Measurements from ENCODE around the gene PCDHGB4.
"Not testable (repeated sequence)": the region's sequence is repeated elsewhere in the genome, so short reads cannot be mapped to it uniquely, and the experiment has no call there.

PCDHGB4 gene

GRCh38 chr5:141402553-141403243 is 15.2 kb downstream of the PCDHGB4 start, which contains the start of gene PCDHGA9:
TSS of gene PCDHGA9 (plus strand) at chr5:141402778. CDS start at chr5:141402953, 175 bp downstream.
- TF ChIP-seq POU6F1 (CRISPR knock-in tag; IDR thresholded peaks at IDR 0.05; ENCODE audit: borderline replicate concordance, low read depth) (no peak), CSRNP3 (CRISPR knock-in tag; IDR thresholded peaks at IDR 0.05) (no peak), BACH2 (CRISPR knock-in tag; IDR thresholded peaks at IDR 0.05; ENCODE audit: borderline replicate concordance) (no peak), ZFP30 (CRISPR knock-in tag; IDR thresholded peaks at IDR 0.05) (no peak), ZNF8 (CRISPR knock-in tag; IDR thresholded peaks at IDR 0.05) (no peak), PATZ1 (CRISPR knock-in tag; IDR thresholded peaks at IDR 0.05; ENCODE audit: borderline replicate concordance) (no peak), RARB (CRISPR knock-in tag; IDR thresholded peaks at IDR 0.05) (no peak), OSR1 (CRISPR knock-in tag; IDR thresholded peaks at IDR 0.05) (no peak)
- TF ChIP-seq, protein P1, sequence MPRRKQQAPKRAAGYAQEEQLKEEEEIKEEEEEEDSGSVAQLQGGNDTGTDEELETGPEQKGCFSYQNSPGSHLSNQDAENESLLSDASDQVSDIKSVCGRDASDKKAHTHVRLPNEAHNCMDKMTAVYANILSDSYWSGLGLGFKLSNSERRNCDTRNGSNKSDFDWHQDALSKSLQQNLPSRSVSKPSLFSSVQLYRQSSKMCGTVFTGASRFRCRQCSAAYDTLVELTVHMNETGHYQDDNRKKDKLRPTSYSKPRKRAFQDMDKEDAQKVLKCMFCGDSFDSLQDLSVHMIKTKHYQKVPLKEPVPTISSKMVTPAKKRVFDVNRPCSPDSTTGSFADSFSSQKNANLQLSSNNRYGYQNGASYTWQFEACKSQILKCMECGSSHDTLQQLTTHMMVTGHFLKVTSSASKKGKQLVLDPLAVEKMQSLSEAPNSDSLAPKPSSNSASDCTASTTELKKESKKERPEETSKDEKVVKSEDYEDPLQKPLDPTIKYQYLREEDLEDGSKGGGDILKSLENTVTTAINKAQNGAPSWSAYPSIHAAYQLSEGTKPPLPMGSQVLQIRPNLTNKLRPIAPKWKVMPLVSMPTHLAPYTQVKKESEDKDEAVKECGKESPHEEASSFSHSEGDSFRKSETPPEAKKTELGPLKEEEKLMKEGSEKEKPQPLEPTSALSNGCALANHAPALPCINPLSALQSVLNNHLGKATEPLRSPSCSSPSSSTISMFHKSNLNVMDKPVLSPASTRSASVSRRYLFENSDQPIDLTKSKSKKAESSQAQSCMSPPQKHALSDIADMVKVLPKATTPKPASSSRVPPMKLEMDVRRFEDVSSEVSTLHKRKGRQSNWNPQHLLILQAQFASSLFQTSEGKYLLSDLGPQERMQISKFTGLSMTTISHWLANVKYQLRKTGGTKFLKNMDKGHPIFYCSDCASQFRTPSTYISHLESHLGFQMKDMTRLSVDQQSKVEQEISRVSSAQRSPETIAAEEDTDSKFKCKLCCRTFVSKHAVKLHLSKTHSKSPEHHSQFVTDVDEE (CRISPR knock-in tag; IDR thresholded peaks at IDR 0.05), result no peak

GRCh38 chr5:141403387-141403786 is 15.9 kb downstream of the PCDHGB4 start:
- TF ChIP-seq RARB (CRISPR knock-in tag; IDR thresholded peaks at IDR 0.05), result no peak
- TF ChIP-seq ISL1 (CRISPR knock-in tag; IDR thresholded peaks at IDR 0.05), result no peak
- no peak for TF ChIP-seq GLIS3 (CRISPR knock-in tag; IDR thresholded peaks at IDR 0.05)
- TF ChIP-seq TOX (CRISPR knock-in tag; IDR thresholded peaks at IDR 0.05; ENCODE audit: borderline replicate concordance), result no peak
- TF ChIP-seq, protein P1 (CRISPR knock-in tag; IDR thresholded peaks at IDR 0.05), result no peak
- no peak for TF ChIP-seq CSRNP3 (CRISPR knock-in tag; IDR thresholded peaks at IDR 0.05)
- TF ChIP-seq, protein P2, sequence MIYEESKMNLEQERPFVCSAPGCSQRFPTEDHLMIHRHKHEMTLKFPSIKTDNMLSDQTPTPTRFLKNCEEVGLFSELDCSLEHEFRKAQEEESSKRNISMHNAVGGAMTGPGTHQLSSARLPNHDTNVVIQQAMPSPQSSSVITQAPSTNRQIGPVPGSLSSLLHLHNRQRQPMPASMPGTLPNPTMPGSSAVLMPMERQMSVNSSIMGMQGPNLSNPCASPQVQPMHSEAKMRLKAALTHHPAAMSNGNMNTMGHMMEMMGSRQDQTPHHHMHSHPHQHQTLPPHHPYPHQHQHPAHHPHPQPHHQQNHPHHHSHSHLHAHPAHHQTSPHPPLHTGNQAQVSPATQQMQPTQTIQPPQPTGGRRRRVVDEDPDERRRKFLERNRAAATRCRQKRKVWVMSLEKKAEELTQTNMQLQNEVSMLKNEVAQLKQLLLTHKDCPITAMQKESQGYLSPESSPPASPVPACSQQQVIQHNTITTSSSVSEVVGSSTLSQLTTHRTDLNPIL (CRISPR knock-in tag; IDR thresholded peaks at IDR 0.05; ENCODE audit: low read depth), result no peak
- no peak for TF ChIP-seq ZFP3 (CRISPR knock-in tag; IDR thresholded peaks at IDR 0.05)
- no peak for TF ChIP-seq CSDC2 (CRISPR knock-in tag; IDR thresholded peaks at IDR 0.05)
- TF ChIP-seq ZNF8 (CRISPR knock-in tag; IDR thresholded peaks at IDR 0.05), result no peak
- TF ChIP-seq ZFP30 (CRISPR knock-in tag; IDR thresholded peaks at IDR 0.05), result no peak
- TF ChIP-seq ZNF70 (CRISPR knock-in tag; IDR thresholded peaks at IDR 0.05), result no peak
- TF ChIP-seq ZNF565 (CRISPR knock-in tag; conservative IDR thresholded peaks at IDR 0.05; ENCODE audit: low read depth), result no peak
- TF ChIP-seq TCF4 (CRISPR knock-in tag; IDR thresholded peaks at IDR 0.05; ENCODE audit: borderline replicate concordance), result no peak
- no peak for ATAC-seq

More at GRCh38 chr5:141402553-141403243, 15.2 kb downstream of the PCDHGB4 start, which contains the start of gene PCDHGA9:
- no peak for ATAC-seq

- ATAC-seq, result not testable (repeated sequence)
Measured at GRCh38 chr5:141407790-141408505, 20.4 kb downstream of the PCDHGB4 start, which contains the start of gene PCDHGB6. TSS of gene PCDHGB6 (plus strand) at chr5:141408021. CDS start at chr5:141408203, 182 bp downstream.

Measured in SK-N-SH treated with all-trans-retinoic acid at 6 μM for 48 hours (cell line).